Testis (tissue), 2 donors: ENCODE measurements around the gene DNAI1.

Experiments used
- CTCF ChIP-seq, 3 experiments: fragments of 450-650 bp in 2 of 3; fragments of 200-600 bp in 1 of 3; sonication (generic) in 1 of 3; IDR thresholded peaks; one replicate each; pipeline ENCODE4 v1.5.1; 2016 to 2019; ENCODE audit warnings: antibody characterized with exemption in 3 of 3, mild to moderate bottlenecking in 2 of 3, moderate library complexity in 1 of 3
- POLR2A ChIP-seq: fragments of 450-650 bp; IDR thresholded peaks from one replicate; pipeline ENCODE4 v1.6.1; 2017; ENCODE audit warnings: antibody characterized with exemption, mild to moderate bottlenecking, moderate library complexity

- TF ChIP-seq POLR2A (no peak), CTCF (IDR thresholded peaks at IDR 0.05) (no peak)
Measured at GRCh38 chr9:34521406-34522045, 62.9 kb downstream of the DNAI1 start.
